HepG2 (cell line): Measurements from ENCODE around the gene HSPB7. TPM values are rescaled to one million over a fixed set of nuclear protein-coding genes. Genes with fewer than 3 reads are reported as not detected.

Experiments
- ARHGAP35 ChIP-seq: sonication (generic); formaldehyde crosslinking; IDR thresholded peaks from 2 replicates; pipeline ENCODE4 v1.9.0; 2022; ENCODE audit warnings: mild to moderate bottlenecking, inconsistent platforms, moderate library complexity, missing genetic modification reagents, borderline replicate concordance
- CEBPB ChIP-seq: IDR thresholded peaks from 2 replicates; pipeline ENCODE4 v1.6.1; 2011; ENCODE audit warnings: low read depth, low read length, improper control_type of control experiment, borderline replicate concordance
- ELF3 ChIP-seq: IDR thresholded peaks from 2 replicates; pipeline ENCODE4 v1.6.1; 2016; ENCODE audit warnings: missing genetic modification reagents, missing compliant biosample characterization
- GTF3A ChIP-seq: sonication (generic); formaldehyde crosslinking; conservative IDR thresholded peaks from 2 replicates; pipeline ENCODE4 v1.4.0; 2020; ENCODE audit warnings: mild to moderate bottlenecking, missing genetic modification reagents
- HDAC6 ChIP-seq: fragments of 200-600 bp; sonication (generic); IDR thresholded peaks from 2 replicates; pipeline ENCODE4 v1.7.0; 2017; ENCODE audit warnings: mild to moderate bottlenecking, antibody characterized with exemption, low read length, low read depth
- HIVEP1 ChIP-seq: sonication (generic); formaldehyde crosslinking; IDR thresholded peaks from 2 replicates; pipeline ENCODE4 v1.4.0; 2020; ENCODE audit warnings: mild to moderate bottlenecking, missing genetic modification reagents
- NR2F6 ChIP-seq, 2 experiments: IDR thresholded peaks; 2 replicates each; pipeline ENCODE4 v1.6.1; 2016; ENCODE audit warnings: antibody characterized with exemption in 1 of 2, mild to moderate bottlenecking in 1 of 2
- PHF21A ChIP-seq: sonication (generic); formaldehyde crosslinking; IDR thresholded peaks from 2 replicates; pipeline ENCODE4 v1.5.0; 2020; ENCODE audit warnings: mild to moderate bottlenecking, missing genetic modification reagents
- POLR2AphosphoS2 ChIP-seq: IDR thresholded peaks from 2 replicates; pipeline ENCODE4 v1.6.1; 2011; ENCODE audit warnings: low read depth, low read length, improper control_type of control experiment
- PRDM10 ChIP-seq: sonication (generic); formaldehyde crosslinking; IDR thresholded peaks from 2 replicates; pipeline ENCODE4 v1.4.0; 2020; ENCODE audit warnings: low read depth, missing genetic modification reagents
- RAD21 ChIP-seq: fragments of 450-650 bp; formaldehyde crosslinking; IDR thresholded peaks from 2 replicates; pipeline ENCODE4 v1.5.0; 2020; ENCODE audit warnings: mild to moderate bottlenecking
- RCOR2 ChIP-seq: IDR thresholded peaks from 2 replicates; pipeline ENCODE4 v1.6.1; 2016; ENCODE audit warnings: missing biosample characterization, missing genetic modification reagents
- REPIN1 ChIP-seq: sonication (generic); formaldehyde crosslinking; IDR thresholded peaks from 2 replicates; pipeline ENCODE4 v1.8.0; 2022; ENCODE audit warnings: missing genetic modification reagents, low read depth, mild to moderate bottlenecking, borderline replicate concordance
- SMAD1 ChIP-seq: sonication (generic); formaldehyde crosslinking; IDR thresholded peaks from 2 replicates; pipeline ENCODE4 v1.4.0; 2020; ENCODE audit warnings: missing genetic modification reagents, low read depth, mild to moderate bottlenecking, borderline replicate concordance
- SMARCE1 ChIP-seq: fragments of 450-650 bp; IDR thresholded peaks from 2 replicates; pipeline ENCODE4 v1.6.1; 2017; ENCODE audit warnings: borderline replicate concordance
- SNAPC2 ChIP-seq: sonication (generic); formaldehyde crosslinking; IDR thresholded peaks from 2 replicates; pipeline ENCODE4 v1.8.1; 2022; ENCODE audit warnings: mild to moderate bottlenecking, missing genetic modification reagents
- SP4 ChIP-seq: sonication (generic); formaldehyde crosslinking; IDR thresholded peaks from 2 replicates; pipeline ENCODE4 v1.8.1; 2023; ENCODE audit warnings: mild to moderate bottlenecking, missing genetic modification reagents
- SRSF9 ChIP-seq: fragments of 200-400 bp; formaldehyde crosslinking; IDR thresholded peaks from 2 replicates; pipeline ENCODE4 v1.6.1; 2018; ENCODE audit warnings: borderline replicate concordance, mild to moderate bottlenecking, low read depth, low read length; ENCODE audit not compliant: insufficient read depth, poor library complexity, severe bottlenecking
- TERF1 ChIP-seq: sonication (generic); formaldehyde crosslinking; IDR thresholded peaks from 2 replicates; pipeline ENCODE4 v1.8.0; 2022; ENCODE audit warnings: mild to moderate bottlenecking, missing genetic modification reagents, moderate library complexity
- TGIF2 ChIP-seq: IDR thresholded peaks from 2 replicates; pipeline ENCODE4 v1.6.1; 2016; ENCODE audit warnings: control low read depth, missing compliant biosample characterization
- WIZ ChIP-seq: sonication (generic); formaldehyde crosslinking; IDR thresholded peaks from 2 replicates; pipeline ENCODE4 v1.5.1; 2020; ENCODE audit warnings: mild to moderate bottlenecking, missing genetic modification reagents
- YEATS4 ChIP-seq: sonication (generic); formaldehyde crosslinking; IDR thresholded peaks from 2 replicates; pipeline ENCODE4 v1.4.0; 2020; ENCODE audit warnings: missing genetic modification reagents, borderline replicate concordance
- ZBTB33 ChIP-seq: sonication (generic); formaldehyde crosslinking; IDR thresholded peaks from 2 replicates; pipeline ENCODE4 v1.4.0; 2020; ENCODE audit warnings: missing genetic modification reagents
- ZFX ChIP-seq: sonication (generic); formaldehyde crosslinking; IDR thresholded peaks from 2 replicates; pipeline ENCODE4 v1.4.0; 2020; ENCODE audit warnings: mild to moderate bottlenecking, low read depth, missing genetic modification reagents, moderate library complexity
- ZNF180 ChIP-seq: sonication (generic); formaldehyde crosslinking; IDR thresholded peaks from 2 replicates; pipeline ENCODE4 v1.4.0; 2020; ENCODE audit warnings: low read depth, missing genetic modification reagents, borderline replicate concordance
- polyA plus RNA-seq, 8 experiments: library from polyadenylated mRNA; depleted of rRNA in 3 of 8; stranded (reverse) in 7 of 8; unstranded in 1 of 8; fragments of >200 nt; fragmentation: Illumina TruSeq in 4 of 8; extraction: Trizol in 4 of 8; gene quantifications; 2 replicates each; pipeline versions ENCODE4 v1.2.1 to v1.2.3, GENCODE V29; 2011 to 2016; ENCODE audit warnings: low read depth in 4 of 8, missing spikeins in 1 of 8, mixed read lengths in 1 of 8; ENCODE audit not compliant: insufficient read depth in 1 of 8
- total RNA-seq, 5 experiments: library from RNA; depleted of rRNA; stranded (reverse); fragments of >200 nt; fragmentation: Illumina TruSeq; extraction: Trizol; gene quantifications; 2 replicates each; pipeline ENCODE4 v1.2.3, GENCODE V29; 2016; ENCODE audit warnings: low read depth in 1 of 5

HSPB7 gene
- total and polyA plus RNA-seq, 2 of the 13 experiments (the other 11 are each of a cell fraction or from before 2014, with no cell fraction given) = 0.20 TPM; not detected in 1

GRCh38 chr1:16009030-16009460, 8.8 kb downstream of the HSPB7 start (continued):
- TF ChIP-seq SRSF9 = no peak
- TF ChIP-seq RAD21 = peak; percentile 88
- TF ChIP-seq NR2F6 (IDR thresholded peaks at IDR 0.05) = no peak
- TF ChIP-seq NR2F6 (CRISPR knock-in tag; IDR thresholded peaks at IDR 0.05) = no peak
- TF ChIP-seq SP4 (CRISPR knock-in tag) = no peak
- no peak for TF ChIP-seq ARHGAP35
- peak; percentile 37; the same call in 1 of the 2 replicates for TF ChIP-seq ELF3 (CRISPR knock-in tag)
- TF ChIP-seq CEBPB = no peak
- no peak for TF ChIP-seq WIZ
- TF ChIP-seq ZNF180 (CRISPR knock-in tag) = no peak
- TF ChIP-seq REPIN1 (CRISPR knock-in tag) = no peak
- no peak for TF ChIP-seq PRDM10 (CRISPR knock-in tag)
- TF ChIP-seq SMARCE1 = no peak
- no peak for TF ChIP-seq GTF3A (CRISPR knock-in tag)
- TF ChIP-seq YEATS4 (CRISPR knock-in tag) = no peak
- TF ChIP-seq HIVEP1 (CRISPR knock-in tag) = no peak
- TF ChIP-seq POLR2AphosphoS2 = no peak
- TF ChIP-seq RCOR2 (CRISPR knock-in tag) = no peak
- no peak for TF ChIP-seq ZBTB33 (CRISPR knock-in tag)
- peak; percentile 43 for TF ChIP-seq ZFX (CRISPR knock-in tag)
- no peak for TF ChIP-seq SNAPC2 (CRISPR knock-in tag)
- no peak for TF ChIP-seq TGIF2
- TF ChIP-seq PHF21A (CRISPR knock-in tag) = no peak
- TF ChIP-seq SMAD1 (CRISPR knock-in tag) = no peak
- TF ChIP-seq TERF1 (CRISPR knock-in tag) = no peak
- TF ChIP-seq HDAC6 = no peak
